Activated CD4-positive, alpha-beta T cell treated with anti-CD3 and anti-CD28 coated beads, Interleukin-2, Interleukin-6, amounts not matched to agents 100 ng/mL and 50 ng/mL, durations not matched to agents 16 hours and 8 hours (primary cell): Measurements from ENCODE around the gene STXBP2.

ENCODE experiments used
- DNase-seq: peaks from one replicate; pipeline ENCODE4 v3.0.0-alpha.2; 2020

Gene STXBP2

DNA sequence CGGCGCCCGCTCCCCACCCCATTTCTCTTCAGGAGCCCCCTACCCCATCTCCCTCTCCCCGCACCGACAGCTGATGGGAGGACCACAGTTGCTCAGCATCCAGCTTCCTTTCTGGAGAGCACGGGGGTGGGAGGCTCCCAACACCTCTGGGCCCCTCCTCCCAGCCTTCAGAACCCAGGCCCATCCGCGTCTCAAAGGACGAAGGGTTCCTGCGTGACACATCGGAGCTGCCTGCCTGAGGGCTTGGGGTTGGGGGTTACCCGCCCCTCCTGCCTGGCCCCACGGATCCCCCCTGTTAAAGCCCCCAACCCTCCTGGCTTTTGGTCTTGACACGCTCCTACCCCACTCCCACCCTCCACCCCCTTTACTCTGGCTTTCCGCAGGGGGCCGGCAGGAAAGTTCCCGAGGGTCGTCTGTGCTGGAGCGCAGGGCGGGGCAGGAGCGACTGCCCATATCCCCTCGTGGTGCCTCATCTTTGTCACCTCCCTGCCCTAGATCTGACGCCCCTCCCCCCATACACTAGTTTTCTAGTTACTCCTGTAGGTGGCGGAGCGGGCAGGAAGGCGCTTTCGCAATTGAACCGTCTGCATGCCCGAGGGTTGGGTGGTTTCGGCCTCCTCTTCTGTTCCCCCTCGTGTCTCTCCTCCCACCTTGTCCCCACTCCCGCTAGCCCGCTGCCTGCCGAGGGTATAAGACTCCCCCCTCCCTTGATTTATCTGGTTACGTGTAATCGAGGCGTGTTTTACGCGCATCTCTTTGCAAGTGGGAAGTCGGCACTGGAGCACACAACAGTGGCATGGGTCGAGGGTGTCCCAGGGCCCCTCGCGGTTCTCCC, 44.6 kb downstream of the STXBP2 start:
- peak; percentile 93 for DNase-seq

DNA sequence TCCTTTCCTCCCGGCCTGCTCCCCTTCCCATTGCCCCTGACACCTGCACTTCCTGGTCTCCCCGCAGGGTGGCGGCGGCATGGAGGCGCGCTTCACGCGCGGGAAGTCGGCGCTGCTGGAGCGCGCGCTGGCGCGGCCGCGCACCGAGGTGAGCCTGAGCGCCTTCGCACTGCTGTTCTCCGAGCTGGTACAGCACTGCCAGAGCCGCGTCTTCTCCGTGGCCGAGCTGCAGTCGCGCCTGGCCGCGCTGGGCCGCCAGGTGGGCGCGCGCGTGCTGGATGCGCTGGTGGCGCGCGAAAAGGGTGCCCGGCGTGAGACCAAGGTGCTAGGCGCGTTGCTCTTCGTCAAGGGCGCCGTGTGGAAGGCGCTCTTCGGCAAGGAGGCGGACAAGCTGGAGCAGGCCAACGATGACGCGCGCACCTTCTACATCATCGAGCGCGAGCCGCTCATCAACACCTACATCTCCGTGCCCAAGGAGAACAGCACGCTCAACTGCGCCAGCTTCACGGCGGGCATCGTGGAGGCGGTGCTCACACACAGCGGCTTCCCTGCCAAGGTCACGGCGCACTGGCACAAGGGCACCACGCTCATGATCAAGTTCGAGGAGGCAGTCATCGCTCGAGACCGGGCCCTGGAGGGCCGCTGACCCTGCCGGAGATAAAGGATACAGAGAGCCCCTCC, 45.4 kb downstream of the STXBP2 start:
- DNase-seq, result no peak

GRCh38 chr19:7685546-7686445, 48.9 kb downstream of the STXBP2 start:
- no peak for DNase-seq

DNA sequence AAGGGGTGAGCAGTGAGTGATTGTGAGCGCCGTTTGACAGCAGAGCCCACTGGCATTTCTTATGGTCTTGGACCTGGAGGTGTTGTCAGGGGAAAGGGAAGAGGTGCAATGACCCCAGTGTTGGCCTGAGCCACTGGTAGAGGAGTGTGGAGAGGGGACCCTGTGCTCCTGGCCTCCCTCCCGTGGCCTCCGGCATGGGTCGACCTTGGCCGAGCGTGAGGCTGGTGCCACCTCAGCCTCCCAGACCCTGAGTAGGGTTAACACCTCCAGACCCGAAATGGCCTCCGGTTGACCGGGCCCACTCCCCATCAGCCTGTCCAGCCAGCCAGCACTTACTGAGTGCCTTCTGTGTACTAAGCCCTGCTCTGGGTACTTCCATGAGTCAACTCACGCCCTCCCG, 50.3 kb downstream of the STXBP2 start:
- no peak for DNase-seq

GRCh38 chr19:7689165-7689564, 52.3 kb downstream of the STXBP2 start:
- no peak for DNase-seq

GRCh38 chr19:7690779-7691258, 53.9 kb downstream of the STXBP2 start:
- no peak for DNase-seq

DNA sequence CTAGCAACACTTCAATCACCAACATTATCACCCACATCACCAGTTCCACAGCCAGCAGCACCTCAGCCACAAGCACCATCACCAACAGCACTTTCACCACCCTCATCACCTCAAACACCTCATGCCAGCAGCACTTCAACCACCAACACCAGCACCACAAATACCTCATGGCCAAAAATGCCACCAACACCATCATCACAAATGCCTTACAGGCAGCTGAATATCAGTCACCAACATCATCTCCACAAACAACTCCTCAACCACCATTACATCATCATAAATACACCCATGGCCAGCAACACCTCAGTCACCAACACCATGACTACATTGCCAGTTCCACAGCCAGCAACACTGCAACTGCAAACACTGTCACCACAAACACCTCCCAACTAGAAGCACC, 54.6 kb downstream of the STXBP2 start:
- peak; percentile 15 for DNase-seq

DNA sequence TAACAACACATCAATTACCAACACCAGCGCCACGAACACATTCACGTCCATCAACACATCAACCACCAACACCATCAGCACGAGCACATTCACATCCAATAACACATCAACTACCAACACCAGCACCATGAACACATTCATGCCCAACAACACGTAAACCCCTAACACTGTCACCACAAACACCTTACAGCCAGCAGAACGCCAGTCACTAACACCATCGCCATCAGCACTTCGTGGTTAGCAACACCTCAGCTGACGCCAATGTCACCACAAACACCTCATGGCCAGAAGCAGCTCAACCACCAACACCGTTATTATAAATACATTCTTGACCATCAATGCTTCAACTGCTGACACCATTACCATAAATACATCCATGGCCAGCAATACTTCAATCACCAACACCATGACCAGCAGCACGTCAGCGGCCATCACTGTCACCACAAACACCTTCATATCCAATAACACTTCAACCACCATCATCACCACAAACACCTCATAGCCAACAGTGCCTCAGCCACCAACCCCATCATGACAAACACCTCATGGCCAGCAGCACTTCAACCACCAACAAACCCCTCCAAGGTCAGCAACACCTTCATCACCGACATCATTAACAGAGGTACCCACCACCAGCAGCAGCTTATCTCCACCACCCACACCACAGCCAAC, 55.6 kb downstream of the STXBP2 start:
- DNase-seq, result peak; percentile 31

GRCh38 chr19:7694499-7694898, 57.6 kb downstream of the STXBP2 start:
- DNase-seq, result no peak
